Choroid plexus epithelial cell (primary cell): ENCODE data around the gene HMCN1.

Experiments used
- DNase-seq: peaks from one replicate; pipeline ENCODE4 v3.0.0-alpha.2; 2010; ENCODE audit warnings: low read depth
- H3K4me3 ChIP-seq: 2 replicates; pipeline ENCODE4 v1.5.1; 2011; ENCODE audit warnings: low read depth, mild to moderate bottlenecking, control low read depth, low read length, moderate library complexity
- TF ChIP-seq, protein P1 (sequence below): conservative IDR thresholded peaks from 2 replicates; pipeline ENCODE4 v1.5.1; 2011; ENCODE audit warnings: low read depth, mild to moderate bottlenecking, control low read depth, inconsistent platforms, low read length, moderate library complexity

HMCN1 gene

GRCh38 chr1:185733818-185734735 is at the start of gene HMCN1:
HMCN1 (plus strand) TSS chr1:185734391; CDS start chr1:185734780, 389 bp downstream.
- TF ChIP-seq, protein P1, sequence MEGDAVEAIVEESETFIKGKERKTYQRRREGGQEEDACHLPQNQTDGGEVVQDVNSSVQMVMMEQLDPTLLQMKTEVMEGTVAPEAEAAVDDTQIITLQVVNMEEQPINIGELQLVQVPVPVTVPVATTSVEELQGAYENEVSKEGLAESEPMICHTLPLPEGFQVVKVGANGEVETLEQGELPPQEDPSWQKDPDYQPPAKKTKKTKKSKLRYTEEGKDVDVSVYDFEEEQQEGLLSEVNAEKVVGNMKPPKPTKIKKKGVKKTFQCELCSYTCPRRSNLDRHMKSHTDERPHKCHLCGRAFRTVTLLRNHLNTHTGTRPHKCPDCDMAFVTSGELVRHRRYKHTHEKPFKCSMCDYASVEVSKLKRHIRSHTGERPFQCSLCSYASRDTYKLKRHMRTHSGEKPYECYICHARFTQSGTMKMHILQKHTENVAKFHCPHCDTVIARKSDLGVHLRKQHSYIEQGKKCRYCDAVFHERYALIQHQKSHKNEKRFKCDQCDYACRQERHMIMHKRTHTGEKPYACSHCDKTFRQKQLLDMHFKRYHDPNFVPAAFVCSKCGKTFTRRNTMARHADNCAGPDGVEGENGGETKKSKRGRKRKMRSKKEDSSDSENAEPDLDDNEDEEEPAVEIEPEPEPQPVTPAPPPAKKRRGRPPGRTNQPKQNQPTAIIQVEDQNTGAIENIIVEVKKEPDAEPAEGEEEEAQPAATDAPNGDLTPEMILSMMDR = peak; percentile 68
- peak; percentile 32 for DNase-seq
- H3K4me3 ChIP-seq = peak within 1 kb of the TSS; percentile 59

- H3K4me3 ChIP-seq = no peak overlapping the region
- TF ChIP-seq, protein P1 = no peak
- DNase-seq = no peak
Measured at GRCh38 chr1:185686821-185687778, 47.1 kb upstream of the HMCN1 start.

DNA sequence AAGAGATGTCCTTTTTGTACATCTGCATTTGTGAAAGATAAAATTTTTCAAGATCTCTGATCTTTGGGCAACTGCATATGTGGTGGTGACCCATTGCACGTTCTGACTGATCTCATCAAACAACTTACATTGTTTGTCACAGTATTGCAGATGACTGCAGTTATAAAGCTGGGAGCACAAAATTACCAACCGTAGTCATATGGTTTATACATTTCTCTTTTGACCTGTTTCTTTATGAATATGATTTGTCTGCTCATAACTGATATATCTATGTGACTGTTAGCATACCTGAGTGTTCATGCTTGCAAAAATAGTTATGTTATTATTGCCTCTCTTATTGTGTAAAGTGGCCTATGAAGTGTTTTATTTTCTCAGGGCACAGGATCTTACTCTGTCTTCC is 43.7 kb upstream of the HMCN1 start:
- TF ChIP-seq, protein P1 = no peak
- no peak for DNase-seq
- H3K4me3 ChIP-seq = no peak overlapping the region

DNA sequence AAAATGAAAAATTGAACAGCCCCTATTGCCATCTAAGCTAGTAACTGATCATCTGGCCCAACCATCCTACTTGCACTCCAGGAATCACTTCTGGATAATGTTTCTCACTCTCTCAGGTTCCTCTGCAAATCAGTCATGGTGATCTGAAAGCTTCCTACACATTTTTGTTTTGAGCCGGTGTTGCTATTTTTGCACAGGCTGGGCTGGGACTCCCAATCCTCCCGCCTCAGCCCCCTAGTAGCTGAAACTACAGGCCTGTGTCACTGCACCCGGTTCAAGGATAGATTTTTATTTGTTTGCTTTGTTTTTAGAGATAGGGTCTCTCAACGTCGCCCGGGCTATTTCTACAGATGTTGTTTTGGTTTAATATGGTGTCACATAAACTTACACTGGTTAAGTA is 40.5 kb upstream of the HMCN1 start:
- DNase-seq = no peak
- peak overlapping the region; percentile 47 for H3K4me3 ChIP-seq
- TF ChIP-seq, protein P1 = no peak

- DNase-seq = peak; percentile 58
- peak overlapping the region; percentile 47 for H3K4me3 ChIP-seq
- TF ChIP-seq, protein P1 = no peak
Measured at GRCh38 chr1:185694081-185694480, 40.1 kb upstream of the HMCN1 start.

DNA sequence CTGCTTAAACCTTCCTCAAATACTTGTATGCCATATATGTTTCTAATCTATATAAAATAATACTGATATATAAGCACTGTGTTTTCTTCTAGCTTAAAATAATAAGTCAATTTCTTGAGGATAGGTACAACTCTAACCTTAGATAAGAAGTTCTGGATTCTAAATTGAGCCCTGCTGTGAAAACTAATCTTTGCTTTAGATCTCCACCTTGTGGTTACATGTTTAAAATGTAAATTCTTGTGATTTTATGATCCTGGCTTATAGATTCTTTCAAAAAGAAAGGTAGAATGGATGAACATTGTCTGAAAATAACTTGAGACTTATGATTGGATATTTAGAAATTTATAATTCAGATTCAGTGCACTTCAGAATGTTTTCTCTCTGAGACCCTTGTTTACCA is 38.9 kb upstream of the HMCN1 start:
- DNase-seq = no peak
- TF ChIP-seq, protein P1 = no peak
- H3K4me3 ChIP-seq = no peak overlapping the region
